Activated B cell treated with CpG ODN at 0.5 μM for 24 hours (primary cell): ENCODE measurements around the gene MAP3K13. TPM values are rescaled to one million over a fixed set of nuclear protein-coding genes. Genes with fewer than 3 reads are reported as not detected.

Experiments
- ATAC-seq: fragments of 200-7000 bp; cut with Tn5 transposase; one replicate; pipeline ENCODE4 v1.10.0; 2021; ENCODE audit warnings: low read depth, mild to moderate bottlenecking, moderate library complexity
- CTCF ChIA-PET: fragments of 350-600 bp; sonication (Branson Sonifier 250); formaldehyde crosslinking; loops from one replicate; lab custom pipeline; 2021; ENCODE audit warnings: antibody characterized with exemption; lab: Charles Lee
- POLR2A ChIA-PET: fragments of 350-600 bp; sonication (Branson Sonifier 250); formaldehyde crosslinking; loops from one replicate; lab custom pipeline; 2021; ENCODE audit warnings: antibody characterized with exemption; lab: Charles Lee
- DNase-seq: peaks from one replicate; pipeline ENCODE4 v3.0.0; 2022
- H3K27ac Mint-ChIP-seq: one replicate; pipeline ENCODE4 v1.8.0; 2020; ENCODE audit warnings: mixed read lengths
- H3K27me3 Mint-ChIP-seq: one replicate; pipeline ENCODE4 v1.8.0; 2021; ENCODE audit warnings: mixed read lengths
- H3K36me3 Mint-ChIP-seq: one replicate; pipeline ENCODE4 v1.8.0; 2021; ENCODE audit warnings: low read depth, mixed read lengths
- H3K4me1 Mint-ChIP-seq: one replicate; pipeline ENCODE4 v1.8.0; 2021; ENCODE audit warnings: mixed read lengths
- H3K4me3 Mint-ChIP-seq: one replicate; pipeline ENCODE4 v1.8.0; 2020; ENCODE audit warnings: mild to moderate bottlenecking, mixed read lengths
- H3K9me3 Mint-ChIP-seq: one replicate; pipeline ENCODE4 v1.8.0; 2020; ENCODE audit warnings: mixed read lengths
- intact Hi-C: fragments of 100-400 bp; cut with micrococcal nuclease; formaldehyde crosslinking; loops from one replicate; pipeline ENCODE4 v1.15.1; 2024
- total RNA-seq: library from RNA; stranded (reverse); gene quantifications from 2 replicates; pipeline ENCODE4 v1.2.3, GENCODE V29; 2022
- TF ChIP-seq, protein P1 (sequence below): fragments of 200-600 bp; IDR thresholded peaks from one replicate; pipeline ENCODE4 v1.8.0; 2022; ENCODE audit warnings: antibody characterized with exemption, mild to moderate bottlenecking

Gene MAP3K13
- total RNA-seq, 1 donor from 2014 or later, result 10.5 TPM

DNA sequence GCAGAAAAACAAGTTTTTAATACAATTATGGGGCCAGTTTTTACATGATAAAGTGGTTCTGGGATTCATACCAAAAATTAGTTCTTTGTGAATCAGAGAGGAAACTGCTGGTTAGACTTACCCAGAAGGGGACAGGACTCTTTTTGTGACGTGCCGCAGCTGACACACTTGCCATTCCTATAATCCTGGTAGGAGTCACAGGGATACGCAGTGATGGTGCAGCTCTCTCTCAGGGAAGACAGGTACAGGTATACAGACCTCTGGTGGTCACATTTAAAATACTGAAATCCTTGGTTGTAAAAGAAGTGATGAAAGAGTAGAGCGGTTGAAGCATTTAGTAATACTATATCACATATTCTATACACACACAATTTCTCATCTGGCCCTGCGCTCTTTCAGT, 156.1 kb downstream of the MAP3K13 start:
- ChIA-PET CTCF (no interaction called here), POLR2A (no interaction called here)
- H3K9me3 Mint-ChIP-seq, result no peaks in the 10 kb centered on the region
- no peak overlapping the region for H3K27ac Mint-ChIP-seq
- peaks cover 14% of the 10 kb centered on the region for H3K27me3 Mint-ChIP-seq
- TF ChIP-seq, protein P1, sequence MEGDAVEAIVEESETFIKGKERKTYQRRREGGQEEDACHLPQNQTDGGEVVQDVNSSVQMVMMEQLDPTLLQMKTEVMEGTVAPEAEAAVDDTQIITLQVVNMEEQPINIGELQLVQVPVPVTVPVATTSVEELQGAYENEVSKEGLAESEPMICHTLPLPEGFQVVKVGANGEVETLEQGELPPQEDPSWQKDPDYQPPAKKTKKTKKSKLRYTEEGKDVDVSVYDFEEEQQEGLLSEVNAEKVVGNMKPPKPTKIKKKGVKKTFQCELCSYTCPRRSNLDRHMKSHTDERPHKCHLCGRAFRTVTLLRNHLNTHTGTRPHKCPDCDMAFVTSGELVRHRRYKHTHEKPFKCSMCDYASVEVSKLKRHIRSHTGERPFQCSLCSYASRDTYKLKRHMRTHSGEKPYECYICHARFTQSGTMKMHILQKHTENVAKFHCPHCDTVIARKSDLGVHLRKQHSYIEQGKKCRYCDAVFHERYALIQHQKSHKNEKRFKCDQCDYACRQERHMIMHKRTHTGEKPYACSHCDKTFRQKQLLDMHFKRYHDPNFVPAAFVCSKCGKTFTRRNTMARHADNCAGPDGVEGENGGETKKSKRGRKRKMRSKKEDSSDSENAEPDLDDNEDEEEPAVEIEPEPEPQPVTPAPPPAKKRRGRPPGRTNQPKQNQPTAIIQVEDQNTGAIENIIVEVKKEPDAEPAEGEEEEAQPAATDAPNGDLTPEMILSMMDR, result no peak
- H3K4me3 Mint-ChIP-seq, result no peak overlapping the region
- intact Hi-C loops, result no loop called here
- ATAC-seq (no peak), DNase-seq (no peak)
- H3K4me1 Mint-ChIP-seq, result no peaks in the 10 kb centered on the region
- no peaks in the 10 kb centered on the region for H3K36me3 Mint-ChIP-seq

DNA sequence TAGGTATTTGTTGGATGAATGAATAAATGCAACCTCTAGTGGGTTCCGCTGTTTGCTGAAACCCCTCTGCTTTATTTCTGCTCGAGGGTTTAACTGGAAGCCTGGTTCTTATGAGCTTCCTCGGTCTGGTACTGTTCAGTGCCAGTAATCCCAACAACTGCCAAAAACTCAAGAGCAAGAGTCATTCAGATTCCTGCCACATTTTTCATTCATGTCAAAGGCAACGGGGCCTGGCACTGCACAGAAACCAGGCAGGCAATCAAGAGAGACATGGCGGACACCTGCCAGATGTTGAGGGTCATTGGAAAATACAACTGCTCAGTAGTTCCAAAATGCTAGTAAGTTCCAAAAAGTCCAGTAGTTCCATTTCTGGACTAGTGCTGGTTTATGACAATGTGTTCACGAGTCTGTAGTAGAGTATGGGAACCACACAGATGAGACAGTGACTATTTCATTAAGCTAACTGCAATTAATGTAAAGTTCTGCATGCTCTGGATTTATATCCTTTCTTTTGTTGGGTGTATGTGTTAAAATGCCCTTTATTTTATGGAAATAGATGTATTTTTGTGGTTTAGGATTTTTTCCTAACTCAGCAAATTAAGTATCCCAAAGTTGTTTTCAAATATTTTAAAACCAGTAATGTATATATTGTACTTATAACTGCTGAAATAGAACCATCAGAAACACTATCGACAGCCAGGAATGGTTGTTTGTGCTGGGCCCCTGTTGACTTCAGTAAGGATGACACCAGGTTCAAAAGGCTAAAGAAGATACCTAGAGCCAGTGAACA, 158.6 kb downstream of the MAP3K13 start:
- no peak for ATAC-seq
- Mint-ChIP-seq H3K4me3 (no peak overlapping the region), H3K27me3 (peaks cover 21% of the 10 kb centered on the region), H3K4me1 (no peaks in the 10 kb centered on the region), H3K9me3 (no peaks in the 10 kb centered on the region), H3K27ac (no peak overlapping the region), H3K36me3 (no peaks in the 10 kb centered on the region)
- DNase-seq, result no peak
- ChIA-PET POLR2A (interaction anchor here (0.5 to 0.7 kb wide), 3 partner anchors 69 to 946 kb away, joined by 3 to 9 read pairs (median 4); no protein-coding TSS in a partner anchor), CTCF (no interaction called here)
- TF ChIP-seq, protein P1, result no peak
- intact Hi-C loops, result no loop called here

DNA sequence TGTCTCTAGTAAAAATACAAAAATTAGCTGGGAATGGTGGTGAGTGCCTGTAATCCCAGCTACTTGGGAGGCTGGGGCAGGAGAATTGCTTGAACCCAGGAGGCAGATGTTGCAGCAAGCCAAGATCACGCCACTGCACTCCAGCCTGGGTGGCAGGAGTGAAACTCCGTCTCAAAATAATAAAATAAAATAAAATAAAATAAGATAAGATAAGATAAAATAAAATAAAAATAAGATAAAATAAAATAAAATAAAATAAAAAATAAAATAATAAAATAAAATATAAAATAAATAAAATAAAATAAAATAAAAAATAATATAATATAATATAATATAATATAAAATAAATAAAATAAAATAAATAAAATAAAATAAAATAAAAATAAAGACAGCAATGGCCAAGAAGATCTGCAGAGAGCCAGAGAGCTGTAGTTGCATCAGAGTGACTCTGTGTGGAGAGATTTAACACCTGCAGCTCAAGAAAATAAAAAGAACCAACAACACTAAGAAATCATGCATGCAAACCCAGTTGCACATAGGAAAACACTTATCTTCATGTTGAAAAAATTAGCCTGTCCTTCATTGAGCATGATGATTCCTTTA, 163.5 kb downstream of the MAP3K13 start:
- TF ChIP-seq, protein P1, result no peak
- Mint-ChIP-seq H3K27me3 (peaks cover 14% of the 10 kb centered on the region), H3K4me3 (no peak overlapping the region), H3K9me3 (no peaks in the 10 kb centered on the region), H3K36me3 (no peaks in the 10 kb centered on the region), H3K4me1 (no peaks in the 10 kb centered on the region), H3K27ac (no peak overlapping the region)
- intact Hi-C loops, result no loop called here
- ATAC-seq (no peak), DNase-seq (no peak)
- ChIA-PET CTCF (no interaction called here), POLR2A (no interaction called here)

DNA sequence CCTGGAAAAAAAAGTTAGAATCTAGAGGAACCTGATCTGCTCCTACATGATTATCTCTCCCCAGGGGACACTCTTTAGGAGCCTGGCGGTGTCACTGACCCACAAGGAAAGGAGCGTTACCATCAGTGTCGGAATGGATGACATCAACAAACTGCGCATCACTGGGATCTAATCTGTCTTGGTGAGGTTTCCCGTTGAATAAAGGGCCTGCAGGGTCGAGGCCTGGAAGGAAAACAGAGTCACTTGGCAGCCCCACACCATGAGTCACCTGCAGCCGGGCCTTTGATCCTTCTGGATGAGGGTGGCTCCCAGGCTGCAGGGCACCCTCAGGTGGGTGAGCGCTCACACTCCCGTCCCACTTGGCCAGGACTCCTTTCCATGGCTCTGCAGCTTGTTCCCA, 164.4 kb downstream of the MAP3K13 start:
- TF ChIP-seq, protein P1, result no peak
- Mint-ChIP-seq H3K27me3 (peaks cover 13% of the 10 kb centered on the region), H3K36me3 (no peaks in the 10 kb centered on the region), H3K27ac (no peak overlapping the region), H3K4me1 (no peaks in the 10 kb centered on the region), H3K4me3 (no peak overlapping the region), H3K9me3 (no peaks in the 10 kb centered on the region)
- CTCF ChIA-PET, result no interaction called here
- no peak for ATAC-seq
- intact Hi-C loops, result no loop called here
- no peak for DNase-seq
- POLR2A ChIA-PET, result no interaction called here

DNA sequence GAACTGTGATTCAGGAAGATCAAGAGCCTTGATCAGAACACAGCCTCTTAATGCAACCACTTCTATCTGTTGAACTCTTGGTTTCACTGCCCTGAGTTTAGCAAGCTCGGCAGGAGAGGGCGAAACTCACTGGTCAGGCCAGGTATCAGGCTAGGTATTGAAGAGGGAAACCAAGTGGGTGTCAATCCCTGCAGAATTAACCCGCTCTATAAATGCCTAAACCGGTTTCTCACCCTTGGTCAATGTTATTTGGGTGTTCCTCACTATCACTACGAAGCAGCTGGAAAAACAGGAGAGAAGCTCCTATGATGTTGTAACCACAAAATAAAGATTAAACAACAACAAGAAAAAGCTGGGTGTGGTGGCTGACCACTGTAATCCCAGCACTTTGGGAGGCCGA, 165.6 kb downstream of the MAP3K13 start:
- Mint-ChIP-seq H3K4me1 (no peaks in the 10 kb centered on the region), H3K36me3 (no peaks in the 10 kb centered on the region), H3K27me3 (peaks cover 13% of the 10 kb centered on the region), H3K9me3 (no peaks in the 10 kb centered on the region), H3K4me3 (no peak overlapping the region), H3K27ac (no peak overlapping the region)
- CTCF ChIA-PET, result interaction anchor here (1.9 kb wide), 1 partner anchor 30 kb away, joined by 4 read pairs; no protein-coding TSS in a partner anchor
- DNase-seq, result no peak
- ATAC-seq, result no peak
- POLR2A ChIA-PET, result interaction anchor here (0.6 kb wide), 1 partner anchor 1510 kb away, joined by 4 read pairs; no protein-coding TSS in a partner anchor
- intact Hi-C loops, result no loop called here
- TF ChIP-seq, protein P1, result no peak
